K562 (cell line): ENCODE data around the gene LPIN3. TPM values are rescaled to one million over a fixed set of nuclear protein-coding genes. Genes with fewer than 3 reads are reported as not detected.
A peak's percentile ranks its signal among the peaks of the same experiment; 100 is the strongest.

Experiments used
- CREB3L1 ChIP-seq: fragments of 450-650 bp; IDR thresholded peaks from 2 replicates; pipeline ENCODE4 v1.6.1; 2014; ENCODE audit warnings: low read depth, mild to moderate bottlenecking, moderate library complexity, borderline replicate concordance
- CREM ChIP-seq: IDR thresholded peaks from 2 replicates; pipeline ENCODE4 v1.6.1; 2014; ENCODE audit warnings: antibody characterized with exemption, low read depth
- HMGN3 ChIP-seq: IDR thresholded peaks from 2 replicates; pipeline ENCODE4 v1.6.1; 2011; ENCODE audit warnings: borderline replicate concordance, low read depth, mild to moderate bottlenecking, mixed read lengths, low read length; ENCODE audit not compliant: insufficient read length; ENCODE audit errors: extremely low read depth
- IRF1 ChIP-seq: sonication (generic); formaldehyde crosslinking; IDR thresholded peaks from 2 replicates; pipeline ENCODE4 v1.8.0; 2022; ENCODE audit warnings: missing genetic modification reagents, mild to moderate bottlenecking, borderline replicate concordance
- KDM2B ChIP-seq: fragments of 250-450 bp; sonication (Bioruptor Pico); IDR thresholded peaks from 2 replicates; pipeline ENCODE4 v1.8.0; 2021; ENCODE audit warnings: mild to moderate bottlenecking, moderate library complexity
- MTF1 ChIP-seq: fragments of 250-450 bp; sonication (Bioruptor Pico); IDR thresholded peaks from 2 replicates; pipeline ENCODE4 v1.9.0; 2021; ENCODE audit warnings: moderate library complexity, mild to moderate bottlenecking, inconsistent platforms, borderline replicate concordance
- NR0B1 ChIP-seq: fragments of 450-650 bp; IDR thresholded peaks from one replicate; pipeline ENCODE4 v1.6.1; 2018; ENCODE audit warnings: mild to moderate bottlenecking, moderate library complexity; ENCODE audit not compliant: partially characterized antibody
- PHB ChIP-seq: fragments of 250-450 bp; sonication (Bioruptor Pico); IDR thresholded peaks from 2 replicates; pipeline ENCODE4 v1.5.0; 2021
- SMC3 ChIP-seq: conservative IDR thresholded peaks from 2 replicates; pipeline ENCODE4 v1.6.1; 2011; ENCODE audit warnings: low read depth, low read length, improper control_type of control experiment; ENCODE audit not compliant: insufficient read depth
- STAG1 ChIP-seq: sonication (generic); formaldehyde crosslinking; IDR thresholded peaks from 2 replicates; pipeline ENCODE4 v1.5.0; 2020; ENCODE audit warnings: missing genetic modification reagents, borderline replicate concordance
- TAF9B ChIP-seq: fragments of 450-650 bp; IDR thresholded peaks from 2 replicates; pipeline ENCODE4 v1.6.1; 2018; ENCODE audit warnings: mild to moderate bottlenecking; ENCODE audit not compliant: partially characterized antibody
- ZNF212 ChIP-seq: fragments of 450-650 bp; formaldehyde crosslinking; IDR thresholded peaks from 2 replicates; pipeline ENCODE4 v1.4.0; 2020; ENCODE audit warnings: mild to moderate bottlenecking
- ZNF639 ChIP-seq, 2 experiments: fragments of 200-800 bp in 1 of 2; sonication (Bioruptor generic) in 1 of 2; sonication (generic) in 1 of 2; formaldehyde crosslinking in 1 of 2; IDR thresholded peaks in 1 of 2; conservative IDR thresholded peaks in 1 of 2; 2 replicates each; pipeline versions ENCODE4 v1.5.0 to v1.6.1; 2016 to 2020; ENCODE audit warnings: missing compliant biosample characterization in 1 of 2, missing genetic modification characterization in 1 of 2, missing genetic modification reagents in 1 of 2
- polyA plus RNA-seq, 8 experiments: library from polyadenylated mRNA; depleted of rRNA in 4 of 8; stranded (reverse) in 5 of 8; unstranded in 3 of 8; fragments of >200 nt; fragmentation: Nextera tagmentation in 2 of 8; fragmentation: Illumina TruSeq in 1 of 8; extraction: Ambion mirVana in 2 of 8; extraction: Trizol in 1 of 8; gene quantifications; 2 replicates each; pipeline versions ENCODE4 v1.2.1 to v1.2.3, GENCODE V29; 2011 to 2014; ENCODE audit warnings: inconsistent platforms in 1 of 8, missing spikeins in 1 of 8
- total RNA-seq, 7 experiments: library from RNA; depleted of rRNA in 6 of 7; stranded (reverse); fragments of >200 nt in 6 of 7; fragmentation: Illumina TruSeq in 2 of 7; extraction: Trizol in 2 of 7; gene quantifications; 2 replicates each; pipeline versions ENCODE4 v1.2.1 to v1.2.3, GENCODE V29; 2011 to 2021; ENCODE audit warnings: low replicate concordance in 1 of 7
- TF ChIP-seq, protein P1 (sequence below): sonication (generic); formaldehyde crosslinking; IDR thresholded peaks from 2 replicates; pipeline ENCODE4 v1.8.0; 2023; ENCODE audit warnings: mild to moderate bottlenecking, missing genetic modification reagents
- TF ChIP-seq, protein P2 (sequence below): fragments of 250-450 bp; sonication (Bioruptor Pico); IDR thresholded peaks from 2 replicates; pipeline ENCODE4 v1.4.0; 2020; ENCODE audit warnings: mild to moderate bottlenecking

LPIN3 gene
- total and polyA plus RNA-seq, 9 of the 15 experiments (the other 6 are each of a cell fraction or from before 2014, with no cell fraction given), result 2.2 to 10.4 (median 5.9) TPM

GRCh38 chr20:41317546-41318270 lies 22.9 kb upstream of the LPIN3 start, which contains the start of gene ZHX3 (continued):
- TF ChIP-seq KDM2B (CRISPR knock-in tag), result no peak
- TF ChIP-seq IRF1 (CRISPR knock-in tag), result no peak
- TF ChIP-seq, protein P1, sequence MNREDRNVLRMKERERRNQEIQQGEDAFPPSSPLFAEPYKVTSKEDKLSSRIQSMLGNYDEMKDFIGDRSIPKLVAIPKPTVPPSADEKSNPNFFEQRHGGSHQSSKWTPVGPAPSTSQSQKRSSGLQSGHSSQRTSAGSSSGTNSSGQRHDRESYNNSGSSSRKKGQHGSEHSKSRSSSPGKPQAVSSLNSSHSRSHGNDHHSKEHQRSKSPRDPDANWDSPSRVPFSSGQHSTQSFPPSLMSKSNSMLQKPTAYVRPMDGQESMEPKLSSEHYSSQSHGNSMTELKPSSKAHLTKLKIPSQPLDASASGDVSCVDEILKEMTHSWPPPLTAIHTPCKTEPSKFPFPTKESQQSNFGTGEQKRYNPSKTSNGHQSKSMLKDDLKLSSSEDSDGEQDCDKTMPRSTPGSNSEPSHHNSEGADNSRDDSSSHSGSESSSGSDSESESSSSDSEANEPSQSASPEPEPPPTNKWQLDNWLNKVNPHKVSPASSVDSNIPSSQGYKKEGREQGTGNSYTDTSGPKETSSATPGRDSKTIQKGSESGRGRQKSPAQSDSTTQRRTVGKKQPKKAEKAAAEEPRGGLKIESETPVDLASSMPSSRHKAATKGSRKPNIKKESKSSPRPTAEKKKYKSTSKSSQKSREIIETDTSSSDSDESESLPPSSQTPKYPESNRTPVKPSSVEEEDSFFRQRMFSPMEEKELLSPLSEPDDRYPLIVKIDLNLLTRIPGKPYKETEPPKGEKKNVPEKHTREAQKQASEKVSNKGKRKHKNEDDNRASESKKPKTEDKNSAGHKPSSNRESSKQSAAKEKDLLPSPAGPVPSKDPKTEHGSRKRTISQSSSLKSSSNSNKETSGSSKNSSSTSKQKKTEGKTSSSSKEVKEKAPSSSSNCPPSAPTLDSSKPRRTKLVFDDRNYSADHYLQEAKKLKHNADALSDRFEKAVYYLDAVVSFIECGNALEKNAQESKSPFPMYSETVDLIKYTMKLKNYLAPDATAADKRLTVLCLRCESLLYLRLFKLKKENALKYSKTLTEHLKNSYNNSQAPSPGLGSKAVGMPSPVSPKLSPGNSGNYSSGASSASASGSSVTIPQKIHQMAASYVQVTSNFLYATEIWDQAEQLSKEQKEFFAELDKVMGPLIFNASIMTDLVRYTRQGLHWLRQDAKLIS, result no peak
- TF ChIP-seq STAG1 (CRISPR knock-in tag), result no peak
- no peak for TF ChIP-seq TAF9B
- no peak for TF ChIP-seq SMC3
- TF ChIP-seq ZNF639 (CRISPR knock-in tag; conservative IDR thresholded peaks at IDR 0.05 in 1 of 2, IDR thresholded peaks at IDR 0.05 in 1 of 2), result no peak
- no peak for TF ChIP-seq CREB3L1
- no peak for TF ChIP-seq ZNF212 (CRISPR knock-in tag)
- TF ChIP-seq NR0B1, result no peak
- TF ChIP-seq HMGN3, result peak; percentile 73
- peak; percentile 59 for TF ChIP-seq CREM
- TF ChIP-seq MTF1 (CRISPR knock-in tag), result no peak
- TF ChIP-seq, protein P2, sequence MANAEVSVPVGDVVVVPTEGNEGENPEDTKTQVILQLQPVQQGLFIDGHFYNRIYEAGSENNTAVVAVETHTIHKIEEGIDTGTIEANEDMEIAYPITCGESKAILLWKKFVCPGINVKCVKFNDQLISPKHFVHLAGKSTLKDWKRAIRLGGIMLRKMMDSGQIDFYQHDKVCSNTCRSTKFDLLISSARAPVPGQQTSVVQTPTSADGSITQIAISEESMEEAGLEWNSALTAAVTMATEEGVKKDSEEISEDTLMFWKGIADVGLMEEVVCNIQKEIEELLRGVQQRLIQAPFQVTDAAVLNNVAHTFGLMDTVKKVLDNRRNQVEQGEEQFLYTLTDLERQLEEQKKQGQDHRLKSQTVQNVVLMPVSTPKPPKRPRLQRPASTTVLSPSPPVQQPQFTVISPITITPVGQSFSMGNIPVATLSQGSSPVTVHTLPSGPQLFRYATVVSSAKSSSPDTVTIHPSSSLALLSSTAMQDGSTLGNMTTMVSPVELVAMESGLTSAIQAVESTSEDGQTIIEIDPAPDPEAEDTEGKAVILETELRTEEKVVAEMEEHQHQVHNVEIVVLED (CRISPR knock-in tag), result peak; percentile 51; the same call in 1 of the 2 replicates
- TF ChIP-seq PHB, result no peak
